HepG2 (cell line): ENCODE measurements around the gene COG1. TPM values are rescaled to one million over a fixed set of nuclear protein-coding genes. Genes with fewer than 3 reads are reported as not detected.

Experiments
- ARNT2 ChIP-seq: sonication (generic); formaldehyde crosslinking; IDR thresholded peaks from 2 replicates; pipeline ENCODE4 v1.8.0; 2022; ENCODE audit warnings: mild to moderate bottlenecking, low read depth, missing genetic modification reagents, moderate library complexity
- BORCS8-MEF2B ChIP-seq: sonication (generic); formaldehyde crosslinking; IDR thresholded peaks from 2 replicates; pipeline ENCODE4 v1.8.0; 2022; ENCODE audit warnings: mild to moderate bottlenecking, missing genetic modification reagents
- HHEX ChIP-seq: IDR thresholded peaks from 2 replicates; pipeline ENCODE4 v1.6.1; 2016; ENCODE audit warnings: control low read depth
- KAT8 ChIP-seq: IDR thresholded peaks from 2 replicates; pipeline ENCODE4 v1.6.1; 2016; ENCODE audit warnings: missing genetic modification reagents, missing compliant biosample characterization
- RARG ChIP-seq: sonication (generic); formaldehyde crosslinking; IDR thresholded peaks from 2 replicates; pipeline ENCODE4 v1.4.0; 2020; ENCODE audit warnings: low read depth, mild to moderate bottlenecking, missing genetic modification reagents
- TEAD3 ChIP-seq: optimal IDR thresholded peaks from 2 replicates; pipeline ENCODE3; 2016; ENCODE audit warnings: borderline replicate concordance
- ZBTB20 ChIP-seq: sonication (generic); formaldehyde crosslinking; IDR thresholded peaks from 2 replicates; pipeline ENCODE4 v1.8.1; 2023; ENCODE audit warnings: missing genetic modification reagents, low read depth, mild to moderate bottlenecking, borderline replicate concordance
- ZNF451 ChIP-seq: sonication (generic); formaldehyde crosslinking; IDR thresholded peaks from 2 replicates; pipeline ENCODE4 v1.5.0; 2020; ENCODE audit warnings: mild to moderate bottlenecking, missing genetic modification reagents
- ZNF567 ChIP-seq: sonication (generic); formaldehyde crosslinking; IDR thresholded peaks from 2 replicates; pipeline ENCODE4 v1.8.1; 2023; ENCODE audit warnings: mild to moderate bottlenecking, missing genetic modification reagents, borderline replicate concordance
- ZNF724P ChIP-seq: sonication (generic); formaldehyde crosslinking; IDR thresholded peaks from 2 replicates; pipeline ENCODE4 v1.8.0; 2022; ENCODE audit warnings: missing genetic modification reagents, borderline replicate concordance
- ZNF776 ChIP-seq: sonication (generic); formaldehyde crosslinking; IDR thresholded peaks from 2 replicates; pipeline ENCODE4 v1.4.0; 2020; ENCODE audit warnings: mild to moderate bottlenecking, missing genetic modification reagents
- ZNF780A ChIP-seq: sonication (generic); formaldehyde crosslinking; IDR thresholded peaks from 2 replicates; pipeline ENCODE4 v1.8.0; 2022; ENCODE audit warnings: mild to moderate bottlenecking, missing genetic modification reagents, moderate library complexity
- polyA plus RNA-seq, 8 experiments: library from polyadenylated mRNA; depleted of rRNA in 3 of 8; stranded (reverse) in 7 of 8; unstranded in 1 of 8; fragments of >200 nt; fragmentation: Illumina TruSeq in 4 of 8; extraction: Trizol in 4 of 8; gene quantifications; 2 replicates each; pipeline versions ENCODE4 v1.2.1 to v1.2.3, GENCODE V29; 2011 to 2016; ENCODE audit warnings: low read depth in 4 of 8, missing spikeins in 1 of 8, mixed read lengths in 1 of 8; ENCODE audit not compliant: insufficient read depth in 1 of 8
- total RNA-seq, 5 experiments: library from RNA; depleted of rRNA; stranded (reverse); fragments of >200 nt; fragmentation: Illumina TruSeq; extraction: Trizol; gene quantifications; 2 replicates each; pipeline ENCODE4 v1.2.3, GENCODE V29; 2016; ENCODE audit warnings: low read depth in 1 of 5
- TF ChIP-seq, protein P1 (sequence below): IDR thresholded peaks from 2 replicates; pipeline ENCODE4 v1.6.1; 2012; ENCODE audit warnings: inconsistent platforms
- TF ChIP-seq, protein P2 (sequence below), 2 experiments: IDR thresholded peaks; 2 replicates each; pipeline ENCODE4 v1.6.1; 2011 to 2012; ENCODE audit warnings: low read length in 2 of 2, borderline replicate concordance in 1 of 2, low read depth in 1 of 2, mild to moderate bottlenecking in 1 of 2, moderate library complexity in 1 of 2
- TF ChIP-seq, protein P3 (sequence below): sonication (generic); formaldehyde crosslinking; IDR thresholded peaks from 2 replicates; pipeline ENCODE4 v1.4.0; 2020; ENCODE audit warnings: missing genetic modification reagents
- TF ChIP-seq, protein P4 (sequence below): sonication (generic); formaldehyde crosslinking; IDR thresholded peaks from 2 replicates; pipeline ENCODE4 v1.4.0; 2020; ENCODE audit warnings: missing genetic modification reagents
- TF ChIP-seq, protein P5 (sequence below): conservative IDR thresholded peaks from 2 replicates; pipeline ENCODE4 v1.6.1; 2018; ENCODE audit warnings: missing genetic modification reagents
- TF ChIP-seq, protein P6 (sequence below): sonication (generic); formaldehyde crosslinking; conservative IDR thresholded peaks from 2 replicates; pipeline ENCODE4 v1.8.0; 2022; ENCODE audit warnings: mild to moderate bottlenecking, moderate library complexity, missing genetic modification reagents

COG1 gene
- total and polyA plus RNA-seq, 2 of the 13 experiments (the other 11 are each of a cell fraction or from before 2014, with no cell fraction given): 36.6 to 39.7 TPM

DNA sequence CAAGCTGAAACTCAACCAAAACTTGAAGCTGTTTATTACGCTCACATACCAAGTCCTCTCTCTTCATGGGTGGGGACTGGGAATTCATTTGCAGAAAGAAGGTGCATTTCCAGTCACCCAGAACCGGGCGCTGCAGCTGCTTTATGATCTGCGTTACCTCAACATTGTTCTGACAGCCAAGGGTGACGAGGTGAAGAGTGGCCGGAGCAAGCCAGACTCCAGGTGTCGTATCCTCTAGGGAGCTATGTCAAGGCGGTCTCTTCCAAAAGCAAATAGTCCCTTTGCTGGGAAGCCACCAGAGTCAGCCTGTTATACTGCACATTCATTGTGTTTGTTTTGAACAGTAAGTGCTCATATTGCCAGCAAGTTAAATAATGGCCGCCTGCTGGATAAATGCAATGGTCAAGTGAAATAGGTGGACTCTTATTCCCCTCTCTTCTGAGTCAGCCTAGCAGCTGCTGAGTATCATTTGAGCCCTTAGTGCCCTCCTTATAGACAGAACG, 12.7 kb downstream of the COG1 start (continued):
- TF ChIP-seq, protein P1, sequence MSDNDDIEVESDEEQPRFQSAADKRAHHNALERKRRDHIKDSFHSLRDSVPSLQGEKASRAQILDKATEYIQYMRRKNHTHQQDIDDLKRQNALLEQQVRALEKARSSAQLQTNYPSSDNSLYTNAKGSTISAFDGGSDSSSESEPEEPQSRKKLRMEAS: no peak
- no peak for TF ChIP-seq KAT8 (CRISPR knock-in tag)
- TF ChIP-seq ZNF567 (CRISPR knock-in tag): no peak
- TF ChIP-seq, protein P2, sequence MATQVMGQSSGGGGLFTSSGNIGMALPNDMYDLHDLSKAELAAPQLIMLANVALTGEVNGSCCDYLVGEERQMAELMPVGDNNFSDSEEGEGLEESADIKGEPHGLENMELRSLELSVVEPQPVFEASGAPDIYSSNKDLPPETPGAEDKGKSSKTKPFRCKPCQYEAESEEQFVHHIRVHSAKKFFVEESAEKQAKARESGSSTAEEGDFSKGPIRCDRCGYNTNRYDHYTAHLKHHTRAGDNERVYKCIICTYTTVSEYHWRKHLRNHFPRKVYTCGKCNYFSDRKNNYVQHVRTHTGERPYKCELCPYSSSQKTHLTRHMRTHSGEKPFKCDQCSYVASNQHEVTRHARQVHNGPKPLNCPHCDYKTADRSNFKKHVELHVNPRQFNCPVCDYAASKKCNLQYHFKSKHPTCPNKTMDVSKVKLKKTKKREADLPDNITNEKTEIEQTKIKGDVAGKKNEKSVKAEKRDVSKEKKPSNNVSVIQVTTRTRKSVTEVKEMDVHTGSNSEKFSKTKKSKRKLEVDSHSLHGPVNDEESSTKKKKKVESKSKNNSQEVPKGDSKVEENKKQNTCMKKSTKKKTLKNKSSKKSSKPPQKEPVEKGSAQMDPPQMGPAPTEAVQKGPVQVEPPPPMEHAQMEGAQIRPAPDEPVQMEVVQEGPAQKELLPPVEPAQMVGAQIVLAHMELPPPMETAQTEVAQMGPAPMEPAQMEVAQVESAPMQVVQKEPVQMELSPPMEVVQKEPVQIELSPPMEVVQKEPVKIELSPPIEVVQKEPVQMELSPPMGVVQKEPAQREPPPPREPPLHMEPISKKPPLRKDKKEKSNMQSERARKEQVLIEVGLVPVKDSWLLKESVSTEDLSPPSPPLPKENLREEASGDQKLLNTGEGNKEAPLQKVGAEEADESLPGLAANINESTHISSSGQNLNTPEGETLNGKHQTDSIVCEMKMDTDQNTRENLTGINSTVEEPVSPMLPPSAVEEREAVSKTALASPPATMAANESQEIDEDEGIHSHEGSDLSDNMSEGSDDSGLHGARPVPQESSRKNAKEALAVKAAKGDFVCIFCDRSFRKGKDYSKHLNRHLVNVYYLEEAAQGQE (IDR thresholded peaks at IDR 0.05; ENCODE audit: borderline replicate concordance in 1 of 2, low read depth in 1 of 2, low read length in 2 of 2): no peak
- TF ChIP-seq RARG (CRISPR knock-in tag): no peak
- peak; percentile 57 for TF ChIP-seq TEAD3 (CRISPR knock-in tag)
- TF ChIP-seq, protein P3, sequence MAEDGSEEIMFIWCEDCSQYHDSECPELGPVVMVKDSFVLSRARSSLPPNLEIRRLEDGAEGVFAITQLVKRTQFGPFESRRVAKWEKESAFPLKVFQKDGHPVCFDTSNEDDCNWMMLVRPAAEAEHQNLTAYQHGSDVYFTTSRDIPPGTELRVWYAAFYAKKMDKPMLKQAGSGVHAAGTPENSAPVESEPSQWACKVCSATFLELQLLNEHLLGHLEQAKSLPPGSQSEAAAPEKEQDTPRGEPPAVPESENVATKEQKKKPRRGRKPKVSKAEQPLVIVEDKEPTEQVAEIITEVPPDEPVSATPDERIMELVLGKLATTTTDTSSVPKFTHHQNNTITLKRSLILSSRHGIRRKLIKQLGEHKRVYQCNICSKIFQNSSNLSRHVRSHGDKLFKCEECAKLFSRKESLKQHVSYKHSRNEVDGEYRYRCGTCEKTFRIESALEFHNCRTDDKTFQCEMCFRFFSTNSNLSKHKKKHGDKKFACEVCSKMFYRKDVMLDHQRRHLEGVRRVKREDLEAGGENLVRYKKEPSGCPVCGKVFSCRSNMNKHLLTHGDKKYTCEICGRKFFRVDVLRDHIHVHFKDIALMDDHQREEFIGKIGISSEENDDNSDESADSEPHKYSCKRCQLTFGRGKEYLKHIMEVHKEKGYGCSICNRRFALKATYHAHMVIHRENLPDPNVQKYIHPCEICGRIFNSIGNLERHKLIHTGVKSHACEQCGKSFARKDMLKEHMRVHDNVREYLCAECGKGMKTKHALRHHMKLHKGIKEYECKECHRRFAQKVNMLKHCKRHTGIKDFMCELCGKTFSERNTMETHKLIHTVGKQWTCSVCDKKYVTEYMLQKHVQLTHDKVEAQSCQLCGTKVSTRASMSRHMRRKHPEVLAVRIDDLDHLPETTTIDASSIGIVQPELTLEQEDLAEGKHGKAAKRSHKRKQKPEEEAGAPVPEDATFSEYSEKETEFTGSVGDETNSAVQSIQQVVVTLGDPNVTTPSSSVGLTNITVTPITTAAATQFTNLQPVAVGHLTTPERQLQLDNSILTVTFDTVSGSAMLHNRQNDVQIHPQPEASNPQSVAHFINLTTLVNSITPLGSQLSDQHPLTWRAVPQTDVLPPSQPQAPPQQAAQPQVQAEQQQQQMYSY (CRISPR knock-in tag): no peak
- TF ChIP-seq ZNF724P (CRISPR knock-in tag): no peak
- no peak for TF ChIP-seq ZNF776 (CRISPR knock-in tag)
- TF ChIP-seq, protein P4, sequence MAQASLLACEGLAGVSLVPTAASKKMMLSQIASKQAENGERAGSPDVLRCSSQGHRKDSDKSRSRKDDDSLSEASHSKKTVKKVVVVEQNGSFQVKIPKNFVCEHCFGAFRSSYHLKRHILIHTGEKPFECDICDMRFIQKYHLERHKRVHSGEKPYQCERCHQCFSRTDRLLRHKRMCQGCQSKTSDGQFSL (CRISPR knock-in tag): no peak
- TF ChIP-seq, protein P5, sequence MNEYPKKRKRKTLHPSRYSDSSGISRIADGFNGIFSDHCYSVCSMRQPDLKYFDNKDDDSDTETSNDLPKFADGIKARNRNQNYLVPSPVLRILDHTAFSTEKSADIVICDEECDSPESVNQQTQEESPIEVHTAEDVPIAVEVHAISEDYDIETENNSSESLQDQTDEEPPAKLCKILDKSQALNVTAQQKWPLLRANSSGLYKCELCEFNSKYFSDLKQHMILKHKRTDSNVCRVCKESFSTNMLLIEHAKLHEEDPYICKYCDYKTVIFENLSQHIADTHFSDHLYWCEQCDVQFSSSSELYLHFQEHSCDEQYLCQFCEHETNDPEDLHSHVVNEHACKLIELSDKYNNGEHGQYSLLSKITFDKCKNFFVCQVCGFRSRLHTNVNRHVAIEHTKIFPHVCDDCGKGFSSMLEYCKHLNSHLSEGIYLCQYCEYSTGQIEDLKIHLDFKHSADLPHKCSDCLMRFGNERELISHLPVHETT (CRISPR knock-in tag): no peak
- TF ChIP-seq ZNF451 (CRISPR knock-in tag): no peak
- TF ChIP-seq, protein P6, sequence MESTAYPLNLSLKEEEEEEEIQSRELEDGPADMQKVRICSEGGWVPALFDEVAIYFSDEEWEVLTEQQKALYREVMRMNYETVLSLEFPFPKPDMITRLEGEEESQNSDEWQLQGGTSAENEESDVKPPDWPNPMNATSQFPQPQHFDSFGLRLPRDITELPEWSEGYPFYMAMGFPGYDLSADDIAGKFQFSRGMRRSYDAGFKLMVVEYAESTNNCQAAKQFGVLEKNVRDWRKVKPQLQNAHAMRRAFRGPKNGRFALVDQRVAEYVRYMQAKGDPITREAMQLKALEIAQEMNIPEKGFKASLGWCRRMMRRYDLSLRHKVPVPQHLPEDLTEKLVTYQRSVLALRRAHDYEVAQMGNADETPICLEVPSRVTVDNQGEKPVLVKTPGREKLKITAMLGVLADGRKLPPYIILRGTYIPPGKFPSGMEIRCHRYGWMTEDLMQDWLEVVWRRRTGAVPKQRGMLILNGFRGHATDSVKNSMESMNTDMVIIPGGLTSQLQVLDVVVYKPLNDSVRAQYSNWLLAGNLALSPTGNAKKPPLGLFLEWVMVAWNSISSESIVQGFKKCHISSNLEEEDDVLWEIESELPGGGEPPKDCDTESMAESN (CRISPR knock-in tag): no peak
- peak; percentile 38; the same call in 1 of the 2 replicates for TF ChIP-seq HHEX (CRISPR knock-in tag)
- no peak for TF ChIP-seq ZNF780A
- TF ChIP-seq BORCS8-MEF2B (CRISPR knock-in tag): no peak
- no peak for TF ChIP-seq ARNT2 (CRISPR knock-in tag)
- 0 out of 2 replicates have a peak, but pooled peaks have one; percentile 16 for TF ChIP-seq ZBTB20 (CRISPR knock-in tag)
